Renal cortical epithelial cell (primary cell): ENCODE data around the gene ABCA5. TPM values are rescaled to one million over a fixed set of nuclear protein-coding genes. Genes with fewer than 3 reads are reported as not detected.

Source experiments
- DNase-seq: peaks from one replicate; pipeline ENCODE4 v3.0.0-alpha.2; 2011; ENCODE audit warnings: low read depth
- total RNA-seq: library from RNA; depleted of rRNA; stranded (reverse); fragments of >200 nt; gene quantifications from 2 replicates; pipeline ENCODE4 v1.2.3, GENCODE V29; 2014

The ABCA5 gene
- total RNA-seq, 1 donor from 2014 or later: 10.4 TPM

GRCh38 chr17:69267219-69267618, 59.7 kb downstream of the ABCA5 start:
- DNase-seq: no peak

GRCh38 chr17:69265873-69266272, 61.1 kb downstream of the ABCA5 start:
- no peak for DNase-seq

- peak; percentile 22 for DNase-seq
These were observed 72.7 kb downstream of the ABCA5 start for GRCh38 chr17:69254187-69254586.

GRCh38 chr17:69250641-69251040, 76.3 kb downstream of the ABCA5 start:
- DNase-seq: no peak

GRCh38 chr17:69246726-69247375, 80.1 kb downstream of the ABCA5 start:
- peak; percentile 67 for DNase-seq

- DNase-seq: no peak
These were observed 80.7 kb downstream of the ABCA5 start for GRCh38 chr17:69246202-69246601.

GRCh38 chr17:69245617-69246016, 81.3 kb downstream of the ABCA5 start:
- no peak for DNase-seq

GRCh38 chr17:69239611-69240600, 87.0 kb downstream of the ABCA5 start:
- DNase-seq: no peak

- DNase-seq: no peak
These were observed 90.0 kb downstream of the ABCA5 start for GRCh38 chr17:69236946-69237345.

GRCh38 chr17:69236464-69236863, 90.5 kb downstream of the ABCA5 start:
- DNase-seq: no peak

GRCh38 chr17:69235338-69236058, 91.4 kb downstream of the ABCA5 start:
- peak; percentile 64 for DNase-seq

GRCh38 chr17:69232650-69233049, 94.3 kb downstream of the ABCA5 start:
- DNase-seq: no peak

GRCh38 chr17:69231521-69231920, 95.4 kb downstream of the ABCA5 start:
- DNase-seq: no peak

GRCh38 chr17:69230939-69231338, 96.0 kb downstream of the ABCA5 start:
- DNase-seq: no peak

- no peak for DNase-seq
These were observed 98.4 kb downstream of the ABCA5 start, which contains the start of gene ABCA10 for GRCh38 chr17:69228576-69228975. ABCA10 (minus strand) TSS chr17:69228824; CDS start chr17:69225358, 3,466 bp downstream.

- DNase-seq: no peak
These were observed 98.9 kb downstream of the ABCA5 start for GRCh38 chr17:69228018-69228417.

GRCh38 chr17:69227541-69227940, 99.4 kb downstream of the ABCA5 start:
- DNase-seq: no peak

- DNase-seq: peak; percentile 83
These were observed 103.1 kb downstream of the ABCA5 start for GRCh38 chr17:69223809-69224208.

GRCh38 chr17:69222707-69223258, 104.2 kb downstream of the ABCA5 start:
- DNase-seq: no peak

GRCh38 chr17:69220098-69220497, 106.8 kb downstream of the ABCA5 start:
- no peak for DNase-seq

GRCh38 chr17:69218986-69219385, 107.9 kb downstream of the ABCA5 start:
- DNase-seq: no peak
